Hematopoietic multipotent progenitor cell treated with erythropoietin and hydrocortisone succinate and interleukin-3 and kit ligand, for 6 days (in vitro differentiated cells): ENCODE measurements around the gene CIBAR2.

Experiments used
- DNase-seq: peaks from one replicate; pipeline ENCODE4 v3.0.0-alpha.2; 2015

CIBAR2 gene

GRCh38 chr16:85081765-85082164 is 30.5 kb downstream of the CIBAR2 start:
- DNase-seq: no peak

- no peak for DNase-seq
These were observed 31.2 kb downstream of the CIBAR2 start for GRCh38 chr16:85081038-85081437.

GRCh38 chr16:85079785-85080570 is 32.3 kb downstream of the CIBAR2 start:
- DNase-seq: no peak

- DNase-seq: no peak
These were observed 33.3 kb downstream of the CIBAR2 start for GRCh38 chr16:85078952-85079351.

- DNase-seq: peak; percentile 32
These were observed 34.0 kb downstream of the CIBAR2 start for GRCh38 chr16:85078226-85078625.

- DNase-seq: no peak
These were observed 34.6 kb downstream of the CIBAR2 start for GRCh38 chr16:85077576-85078125.

GRCh38 chr16:85077039-85077438 is 35.2 kb downstream of the CIBAR2 start:
- no peak for DNase-seq

- DNase-seq: no peak
These were observed 36.9 kb downstream of the CIBAR2 start for GRCh38 chr16:85075236-85075924.

GRCh38 chr16:85074225-85074914 is 37.9 kb downstream of the CIBAR2 start:
- no peak for DNase-seq

GRCh38 chr16:85072947-85073346 is 39.3 kb downstream of the CIBAR2 start:
- DNase-seq: peak; percentile 25

- no peak for DNase-seq
These were observed 40.0 kb downstream of the CIBAR2 start for GRCh38 chr16:85072076-85072860.

- no peak for DNase-seq
These were observed 43.1 kb downstream of the CIBAR2 start for GRCh38 chr16:85069171-85069570.

GRCh38 chr16:85068746-85069145 is 43.5 kb downstream of the CIBAR2 start:
- DNase-seq: no peak

- DNase-seq: no peak
These were observed 44.8 kb downstream of the CIBAR2 start for GRCh38 chr16:85067426-85067825.

- no peak for DNase-seq
These were observed 45.2 kb downstream of the CIBAR2 start for GRCh38 chr16:85067024-85067423.

- no peak for DNase-seq
These were observed 45.9 kb downstream of the CIBAR2 start for GRCh38 chr16:85066346-85066885.

GRCh38 chr16:85065099-85065498 is 47.2 kb downstream of the CIBAR2 start:
- DNase-seq: no peak

GRCh38 chr16:85064186-85064585 is 48.1 kb downstream of the CIBAR2 start:
- no peak for DNase-seq

- DNase-seq: no peak
These were observed 49.4 kb downstream of the CIBAR2 start for GRCh38 chr16:85062845-85063244.

- no peak for DNase-seq
These were observed 49.9 kb downstream of the CIBAR2 start for GRCh38 chr16:85062323-85062722.

GRCh38 chr16:85061566-85061965 is 50.7 kb downstream of the CIBAR2 start:
- no peak for DNase-seq

- no peak for DNase-seq
These were observed 53.4 kb downstream of the CIBAR2 start for GRCh38 chr16:85058909-85059308.
